Stimulated activated CD4-positive, alpha-beta T cell treated with anti-CD3 and anti-CD28 coated beads, Interleukin-1b, Interleukin-23, amount 100 ng/mL, for 48 hours (primary cell): Measurements from ENCODE around the gene PROSER1.
"Not testable (repeated sequence)": the region's sequence is repeated elsewhere in the genome, so short reads cannot be mapped to it uniquely, and the experiment has no call there.

Experiments used
- DNase-seq: peaks from one replicate; pipeline ENCODE4 v3.0.0-alpha.2; 2020

The PROSER1 gene

GRCh38 chr13:39037880-39038568, at the start of gene PROSER1, which contains the start of gene NHLRC3:
Gene PROSER1 (minus strand): TSS chr13:39038089. CDS start chr13:39037242, 847 bp downstream.
Gene NHLRC3 (plus strand): TSS chr13:39038456. CDS start chr13:39038640, 184 bp downstream.
- DNase-seq, result peak; percentile 82

- DNase-seq, result not testable (repeated sequence)
Observed at GRCh38 chr13:39086251-39086945, 48.5 kb upstream of the PROSER1 start.

GRCh38 chr13:39073983-39074382, 36.1 kb upstream of the PROSER1 start:
- DNase-seq, result no peak

GRCh38 chr13:39072842-39073241, 35.0 kb upstream of the PROSER1 start:
- no peak for DNase-seq

GRCh38 chr13:39062004-39062403, 24.1 kb upstream of the PROSER1 start:
- DNase-seq, result no peak

GRCh38 chr13:39058040-39058439, 20.2 kb upstream of the PROSER1 start:
- no peak for DNase-seq

- DNase-seq, result no peak
Observed at GRCh38 chr13:39056018-39056417, 18.1 kb upstream of the PROSER1 start.

- DNase-seq, result no peak
Observed at GRCh38 chr13:39054112-39054511, 16.2 kb upstream of the PROSER1 start.

GRCh38 chr13:39052944-39053343, 15.1 kb upstream of the PROSER1 start:
- DNase-seq, result no peak

GRCh38 chr13:39051157-39051556, 13.3 kb upstream of the PROSER1 start:
- DNase-seq, result no peak

- no peak for DNase-seq
Observed at GRCh38 chr13:39049274-39049673, 11.4 kb upstream of the PROSER1 start.

- DNase-seq, result no peak
Observed at GRCh38 chr13:39048806-39049205, 10.9 kb upstream of the PROSER1 start.

- DNase-seq, result no peak
Observed at GRCh38 chr13:39047560-39047959, 9.7 kb upstream of the PROSER1 start.

GRCh38 chr13:39044536-39044935, 6.6 kb upstream of the PROSER1 start:
- DNase-seq, result no peak

- DNase-seq, result no peak
Observed at GRCh38 chr13:39040206-39040605, 2.3 kb upstream of the PROSER1 start.

- no peak for DNase-seq
Observed at GRCh38 chr13:39039041-39039440, 1.2 kb upstream of the PROSER1 start.

GRCh38 chr13:39038569-39039030, 711 bp upstream of the PROSER1 start:
- DNase-seq, result peak; percentile 73

- no peak for DNase-seq
Observed at GRCh38 chr13:39037410-39037879, 444 bp downstream of the PROSER1 start.

GRCh38 chr13:39036212-39036611, 1.7 kb downstream of the PROSER1 start:
- DNase-seq, result peak; percentile 27

- DNase-seq, result no peak
Observed at GRCh38 chr13:39035799-39036198, 2.1 kb downstream of the PROSER1 start.

- DNase-seq, result no peak
Observed at GRCh38 chr13:39035204-39035603, 2.7 kb downstream of the PROSER1 start.

- DNase-seq, result no peak
Observed at GRCh38 chr13:39034085-39034484, 3.8 kb downstream of the PROSER1 start.

- no peak for DNase-seq
Observed at GRCh38 chr13:39032150-39032549, 5.7 kb downstream of the PROSER1 start.

GRCh38 chr13:39025433-39025839, 12.5 kb downstream of the PROSER1 start:
- DNase-seq, result no peak
